H1 (cell line): Measurements from ENCODE around the gene ZNF606. TPM values are rescaled to one million over a fixed set of nuclear protein-coding genes. Genes with fewer than 3 reads are reported as not detected.

Experiments
- CTCF ChIA-PET: fragments of 300-600 bp; sonication (Branson Sonifier 250); formaldehyde crosslinking; loops from one replicate; lab custom pipeline; 2021; ENCODE audit not compliant: partially characterized antibody; lab: Charles Lee
- POLR2A ChIA-PET: fragments of 300-600 bp; sonication (Branson Sonifier 250); formaldehyde crosslinking; loops from one replicate; lab custom pipeline; 2021; ENCODE audit warnings: inconsistent platforms; ENCODE audit not compliant: partially characterized antibody; lab: Charles Lee
- DNase-seq, 2 experiments: peaks; one replicate each; pipeline versions ENCODE4 v3.0.0 to v3.0.0-alpha.2; 2010 to 2022; ENCODE audit warnings: low spot score in 2 of 2, low read depth in 1 of 2, mixed read lengths in 1 of 2
- FAIRE-seq: peaks from 2 replicates; lab custom pipeline; 2011; peaks lifted over from hg19 to GRCh38; lab: Jason Lieb, UNC
- H2AFZ ChIP-seq: 2 replicates; pipeline ENCODE4 v1.8.1; 2012; ENCODE audit warnings: low read length, inconsistent platforms
- H2AK5ac ChIP-seq: 2 replicates; pipeline ENCODE4 v1.6.1; 2013; ENCODE audit warnings: low read depth, low read length
- H2BK120ac ChIP-seq: replicated peaks from 2 replicates; pipeline ENCODE3; 2013; ENCODE audit warnings: low read depth, low read length, inconsistent platforms
- H2BK12ac ChIP-seq: 2 replicates; pipeline ENCODE4 v1.6.1; 2013; ENCODE audit warnings: low read depth, low read length
- H2BK15ac ChIP-seq: 2 replicates; pipeline ENCODE4 v1.6.1; 2013; ENCODE audit warnings: low read length
- H2BK20ac ChIP-seq: 2 replicates; pipeline ENCODE4 v1.6.1; 2013; ENCODE audit warnings: low read length
- H2BK5ac ChIP-seq: 2 replicates; pipeline ENCODE4 v1.6.1; 2013; ENCODE audit warnings: low read depth, low read length
- H3K14ac ChIP-seq: 2 replicates; pipeline ENCODE4 v1.6.1; 2013; ENCODE audit warnings: inconsistent platforms; ENCODE audit not compliant: insufficient read length
- H3K18ac ChIP-seq: 2 replicates; pipeline ENCODE4 v1.6.1; 2013; ENCODE audit warnings: low read length; ENCODE audit errors: extremely low read depth
- H3K23ac ChIP-seq: 2 replicates; pipeline ENCODE4 v1.6.1; 2013; ENCODE audit warnings: inconsistent platforms; ENCODE audit not compliant: insufficient read length
- H3K23me2 ChIP-seq: 2 replicates; pipeline ENCODE4 v1.6.1; 2013; ENCODE audit warnings: low read depth, low read length
- H3K27ac ChIP-seq: 2 replicates; pipeline ENCODE4 v1.6.1; 2011; ENCODE audit warnings: low read depth, low read length, inconsistent platforms
- H3K27me3 ChIP-seq, 4 experiments: replicated peaks in 1 of 4; 1 replicate in 1 of 4; 2 replicates in 3 of 4; pipeline versions ENCODE4 v1.6.1 to v1.8.1; 2011 to 2013; ENCODE audit warnings: low read length in 3 of 4, mild to moderate bottlenecking in 3 of 4, inconsistent platforms in 2 of 4, mixed read lengths in 2 of 4, moderate library complexity in 1 of 4; ENCODE audit not compliant: control insufficient read depth in 3 of 4, insufficient read depth in 3 of 4; ENCODE audit errors: extremely low read depth in 1 of 4
- H3K36me3 ChIP-seq, 4 experiments: 2 replicates each; pipeline versions ENCODE4 v1.6.1 to v1.8.1; 2011 to 2013; ENCODE audit warnings: mild to moderate bottlenecking in 4 of 4, low read length in 3 of 4, moderate library complexity in 2 of 4, control low read depth in 1 of 4, inconsistent platforms in 1 of 4; ENCODE audit not compliant: insufficient read depth in 4 of 4, control insufficient read depth in 2 of 4
- H3K4ac ChIP-seq: replicated peaks from 2 replicates; pipeline ENCODE3; 2013; ENCODE audit warnings: low read length, low read depth, mixed read lengths, inconsistent platforms; ENCODE audit not compliant: insufficient read length
- H3K4me1 ChIP-seq, 4 experiments: replicated peaks in 1 of 4; 1 replicate in 1 of 4; 2 replicates in 3 of 4; pipeline versions ENCODE4 v1.6.1 to v1.8.1; 2011 to 2013; ENCODE audit warnings: low read length in 3 of 4, inconsistent platforms in 2 of 4, mixed read lengths in 1 of 4; ENCODE audit not compliant: insufficient read depth in 4 of 4, control insufficient read depth in 3 of 4
- H3K4me2 ChIP-seq, 2 experiments: 2 replicates each; pipeline versions ENCODE4 v1.6.1 to v1.8.1; 2011 to 2013; ENCODE audit warnings: low read depth in 2 of 2, low read length in 2 of 2, control low read depth in 1 of 2, inconsistent platforms in 1 of 2, mild to moderate bottlenecking in 1 of 2; ENCODE audit not compliant: insufficient read depth in 1 of 2
- H3K4me3 ChIP-seq, 4 experiments: fragments of 200-600, 300-600 bp in 1 of 4; sonication (generic), shearing (Covaris generic), sonication (Bioruptor Twin) in 1 of 4; 2 replicates each; pipeline versions ENCODE4 v1.5.1 to v1.8.1; 2011 to 2016; ENCODE audit warnings: low read length in 4 of 4, low read depth in 3 of 4, control low read depth in 2 of 4, inconsistent platforms in 2 of 4, mild to moderate bottlenecking in 2 of 4, mixed read lengths in 1 of 4, moderate library complexity in 1 of 4; ENCODE audit not compliant: insufficient read depth in 2 of 4; ENCODE audit errors: extremely low read depth in 1 of 4
- H3K56ac ChIP-seq: replicated peaks from 2 replicates; pipeline ENCODE3; 2013; ENCODE audit warnings: low read depth, mild to moderate bottlenecking, mixed read lengths, low read length, inconsistent platforms; ENCODE audit not compliant: insufficient read length
- H3K79me1 ChIP-seq: 2 replicates; pipeline ENCODE4 v1.6.1; 2013; ENCODE audit warnings: low read depth, low read length, control low read depth
- H3K79me2 ChIP-seq, 2 experiments: 2 replicates each; pipeline versions ENCODE4 v1.6.1 to v1.8.1; 2012 to 2013; ENCODE audit warnings: low read length in 2 of 2, mild to moderate bottlenecking in 2 of 2, inconsistent platforms in 1 of 2; ENCODE audit not compliant: insufficient read depth in 2 of 2, control insufficient read depth in 1 of 2
- H3K9ac ChIP-seq, 4 experiments: replicated peaks in 1 of 4; 1 replicate in 1 of 4; 2 replicates in 3 of 4; pipeline versions ENCODE4 v1.6.1 to v1.8.1; 2011 to 2013; ENCODE audit warnings: low read depth in 3 of 4, low read length in 3 of 4, control low read depth in 2 of 4, mild to moderate bottlenecking in 2 of 4, moderate library complexity in 2 of 4, inconsistent platforms in 1 of 4; ENCODE audit errors: extremely low read depth in 1 of 4
- H3K9me3 ChIP-seq, 2 experiments: 2 replicates each; pipeline versions ENCODE4 v1.6.1 to v1.8.1; 2012 to 2013; ENCODE audit warnings: mild to moderate bottlenecking in 2 of 2, moderate library complexity in 2 of 2, control low read depth in 1 of 2, inconsistent platforms in 1 of 2, low read depth in 1 of 2, low read length in 1 of 2, mixed read lengths in 1 of 2; ENCODE audit not compliant: insufficient read depth in 2 of 2
- H4K20me1 ChIP-seq, 2 experiments: replicated peaks in 1 of 2; 2 replicates each; pipeline versions ENCODE3 to v1.8.1; 2011 to 2013; ENCODE audit warnings: inconsistent platforms in 2 of 2, low read length in 2 of 2, mild to moderate bottlenecking in 1 of 2; ENCODE audit not compliant: insufficient read depth in 2 of 2, control insufficient read depth in 1 of 2
- H4K5ac ChIP-seq: 2 replicates; pipeline ENCODE4 v1.6.1; 2013; ENCODE audit warnings: low read length, low read depth, mixed read lengths, inconsistent platforms; ENCODE audit not compliant: insufficient read length
- H4K8ac ChIP-seq: 2 replicates; pipeline ENCODE4 v1.8.0; 2013; ENCODE audit warnings: mild to moderate bottlenecking, moderate library complexity, low read length, inconsistent platforms; ENCODE audit not compliant: insufficient read depth; ENCODE audit errors: extremely low read depth
- H4K91ac ChIP-seq: replicated peaks from 2 replicates; pipeline ENCODE3; 2013; ENCODE audit warnings: low read length, mixed read lengths, inconsistent platforms; ENCODE audit not compliant: insufficient read length
- BACH1 ChIP-seq: IDR thresholded peaks from 2 replicates; pipeline ENCODE4 v1.6.1; 2012; ENCODE audit warnings: low read length, improper control_type of control experiment
- CREB1 ChIP-seq: IDR thresholded peaks from 2 replicates; pipeline ENCODE4 v1.6.1; 2012; ENCODE audit warnings: inconsistent platforms
- HDAC6 ChIP-seq: IDR thresholded peaks from one replicate; pipeline ENCODE4 v1.7.1; 2012; ENCODE audit warnings: low read depth, mild to moderate bottlenecking, inconsistent platforms, low read length, moderate library complexity
- KDM5A ChIP-seq: fragments of 200-600 bp; IDR thresholded peaks from 2 replicates; pipeline ENCODE4 v1.7.1; 2012; ENCODE audit warnings: mild to moderate bottlenecking, low read length, inconsistent platforms, mixed read lengths
- SIN3A ChIP-seq, 2 experiments: IDR thresholded peaks in 1 of 2; conservative IDR thresholded peaks in 1 of 2; 2 replicates each; pipeline ENCODE4 v1.6.1; 2011 to 2012; ENCODE audit warnings: low read length in 2 of 2, improper control_type of control experiment in 1 of 2, low read depth in 1 of 2, mild to moderate bottlenecking in 1 of 2
- WGBS, 2 experiments: shearing (Covaris generic) in 1 of 2; methylation state at CpG; one replicate each; pipeline versions ENCODE4 v1.1.6 to v1.1.7; 2013 to 2015; ENCODE audit warnings: low lambda C conversion rate in 2 of 2, mixed read lengths in 2 of 2, inconsistent platforms in 1 of 2, low coverage in 1 of 2, missing lambda C conversion rate in 1 of 2; ENCODE audit not compliant: insufficient replicate concordance in 2 of 2, insufficient coverage in 1 of 2, insufficient read length in 1 of 2; ENCODE audit errors: extremely low coverage in 1 of 2, missing lambda C conversion rate in 1 of 2; 5-methylcytosine and 5-hydroxymethylcytosine counted together
- polyA plus RNA-seq, 7 experiments: library from polyadenylated mRNA; depleted of rRNA in 3 of 7; stranded (reverse) in 5 of 7; unstranded in 2 of 7; fragments of >200 nt in 5 of 7; fragments of 200-250 nt in 2 of 7; gene quantifications; 1 replicate in 5 of 7; 2 replicates in 1 of 7; 4 replicates in 1 of 7; pipeline versions ENCODE4 v1.2.1 to v1.2.3, GENCODE V29; 2011 to 2013; ENCODE audit warnings: missing spikeins in 2 of 7, mixed read lengths in 2 of 7
- total RNA-seq: library from RNA; stranded (reverse); fragmentation: NEBNext Ultra II Directional; extraction: Animal tissue kit (Norgen Biotek cat#: 25700); gene quantifications from 2 replicates; pipeline ENCODE4 v1.2.1, GENCODE V29; 2021
- TF ChIP-seq, protein P1 (sequence below), 3 experiments: IDR thresholded peaks; 1 replicate in 2 of 3; 2 replicates in 1 of 3; pipeline versions ENCODE4 v1.5.1 to v1.6.1; 2011; ENCODE audit warnings: low read length in 3 of 3, mild to moderate bottlenecking in 3 of 3, inconsistent platforms in 2 of 3, low read depth in 1 of 3, moderate library complexity in 1 of 3; ENCODE audit not compliant: insufficient read depth in 1 of 3; ENCODE audit errors: control extremely low read depth in 1 of 3

The ZNF606 gene
- total and polyA plus RNA-seq, 2 of the 8 experiments (the other 6 are each of a cell fraction or from before 2014, with no cell fraction given), result 5.2 to 19.3 TPM

GRCh38 chr19:58035863-58036262 lies 33.2 kb upstream of the ZNF606 start:
- Histone ChIP-seq H3K4me3 (no peak overlapping the region), H3K4ac (peak overlapping the region; percentile 51), H3K23ac (no peak overlapping the region), H2AFZ (no peak overlapping the region), H3K56ac (no peak overlapping the region), H2BK15ac (0 out of 2 replicates have a peak overlapping the region, but pooled peaks have one; percentile 66), H2BK20ac (no peak overlapping the region), H2AK5ac (no peak overlapping the region), H3K79me1 (no peaks in the 10 kb centered on the region), H3K14ac (no peak overlapping the region), H3K4me2 (no peak overlapping the region), H4K91ac (peak overlapping the region; percentile 93), H2BK120ac (no peak overlapping the region), H3K36me3 (no peaks in the 10 kb centered on the region), H3K23me2 (peaks cover 2% of the 10 kb centered on the region; the same call in 1 of the 2 replicates), H3K9me3 (no peaks in the 10 kb centered on the region), H3K79me2 (no peaks in the 10 kb centered on the region), H3K4me1 (peaks cover 0 to 21% (median 15%) of the 10 kb centered on the region in 4 experiments; a peak in 6 of 7 replicates), H4K8ac (no peak overlapping the region), H4K5ac (no peak overlapping the region), H2BK12ac (no peak overlapping the region), H3K27me3 (peaks cover 0 to 6% (median 0%) of the 10 kb centered on the region in 4 experiments; a peak in 2 of 7 replicates), H3K18ac (no peak overlapping the region), H2BK5ac (no peak overlapping the region), H3K27ac (no peak overlapping the region), H3K9ac (no peak overlapping the region), H4K20me1 (no peaks in the 10 kb centered on the region)
- 78% methylated on average over 8 of the region's 8 CpGs; no CpG with 5 or more reads in 1 of the 2 experiments for WGBS, 2 experiments
- POLR2A ChIA-PET, result interaction anchor here (0.6 to 2.7 kb wide), 5 partner anchors 9 to 25 kb away, joined by 3 to 11 read pairs (median 3); no protein-coding TSS in a partner anchor
- no peak for DNase-seq
- TF ChIP-seq, protein P1, sequence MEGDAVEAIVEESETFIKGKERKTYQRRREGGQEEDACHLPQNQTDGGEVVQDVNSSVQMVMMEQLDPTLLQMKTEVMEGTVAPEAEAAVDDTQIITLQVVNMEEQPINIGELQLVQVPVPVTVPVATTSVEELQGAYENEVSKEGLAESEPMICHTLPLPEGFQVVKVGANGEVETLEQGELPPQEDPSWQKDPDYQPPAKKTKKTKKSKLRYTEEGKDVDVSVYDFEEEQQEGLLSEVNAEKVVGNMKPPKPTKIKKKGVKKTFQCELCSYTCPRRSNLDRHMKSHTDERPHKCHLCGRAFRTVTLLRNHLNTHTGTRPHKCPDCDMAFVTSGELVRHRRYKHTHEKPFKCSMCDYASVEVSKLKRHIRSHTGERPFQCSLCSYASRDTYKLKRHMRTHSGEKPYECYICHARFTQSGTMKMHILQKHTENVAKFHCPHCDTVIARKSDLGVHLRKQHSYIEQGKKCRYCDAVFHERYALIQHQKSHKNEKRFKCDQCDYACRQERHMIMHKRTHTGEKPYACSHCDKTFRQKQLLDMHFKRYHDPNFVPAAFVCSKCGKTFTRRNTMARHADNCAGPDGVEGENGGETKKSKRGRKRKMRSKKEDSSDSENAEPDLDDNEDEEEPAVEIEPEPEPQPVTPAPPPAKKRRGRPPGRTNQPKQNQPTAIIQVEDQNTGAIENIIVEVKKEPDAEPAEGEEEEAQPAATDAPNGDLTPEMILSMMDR (IDR thresholded peaks at IDR 0.05; ENCODE audit: control extremely low read depth in 1 of 3, insufficient read depth in 1 of 3, low read depth in 1 of 3, low read length in 3 of 3), result no peak
- TF ChIP-seq SIN3A (conservative IDR thresholded peaks at IDR 0.05 in 1 of 2, IDR thresholded peaks at IDR 0.05 in 1 of 2; ENCODE audit: low read depth in 1 of 2, low read length in 2 of 2) (no peak), HDAC6 (no peak), BACH1 (no peak), CREB1 (no peak), KDM5A (no peak)
- no peak for FAIRE-seq
- CTCF ChIA-PET, result interaction anchor here (1.5 kb wide), 1 partner anchor 10 kb away, joined by 4 read pairs; no protein-coding TSS in a partner anchor
